ENCODE results near the gene GNB1. TPM values are rescaled to one million over a fixed set of nuclear protein-coding genes. Genes with fewer than 3 reads are reported as not detected.

GNB1 gene
- total and polyA plus RNA-seq, 4 donors = 114 to 338 (median 191) TPM

GRCh38 chr1:1754051-1754815 lies 136.7 kb downstream of the GNB1 start:
- Histone ChIP-seq H3K9ac (ENCODE audit: insufficient read depth in 1 of 2, low read length in 2 of 2) (no peak overlapping the region), H3K27me3 (ENCODE audit: control insufficient read depth in 3 of 3, insufficient read depth in 3 of 3, low read length in 2 of 3) (no peaks in the 10 kb centered on the region), H3K4me1 (ENCODE audit: control insufficient read depth in 5 of 5, insufficient read depth in 5 of 5, low read length in 5 of 5) (peaks cover 0 to 8% (median 0%) of the 10 kb centered on the region in 5 donors), H3K27ac (ENCODE audit: low read depth in 1 of 2, low read length in 1 of 2) (no peak overlapping the region), H3K36me3 (ENCODE audit: control insufficient read depth in 4 of 4, insufficient read depth in 4 of 4, low read length in 4 of 4) (peaks cover 4 to 56% (median 10%) of the 10 kb centered on the region in 4 donors), H3K4me3 (no peak overlapping the region), H3K9me3 (ENCODE audit: control insufficient read depth in 4 of 4, insufficient read depth in 3 of 4, low read length in 3 of 4) (no peaks in the 10 kb centered on the region)
- TF ChIP-seq CTCF (IDR thresholded peaks at IDR 0.05; ENCODE audit: control extremely low read depth, extremely low read depth) = no peak
- DNase-seq (no peak), ATAC-seq (ENCODE audit: insufficient read depth, low FRiP score) (no peak)
- WGBS, 2 donors = 94 to 95% methylated on average over 45 to 48 of the region's 49 CpGs

GRCh38 chr1:1753607-1754005 lies 137.3 kb downstream of the GNB1 start:
- TF ChIP-seq CTCF (IDR thresholded peaks at IDR 0.05; ENCODE audit: control extremely low read depth, extremely low read depth) = no peak
- Histone ChIP-seq H3K27ac (ENCODE audit: low read depth in 1 of 2, low read length in 1 of 2) (no peak overlapping the region), H3K4me3 (no peak overlapping the region), H3K4me1 (ENCODE audit: control insufficient read depth in 5 of 5, insufficient read depth in 5 of 5, low read length in 5 of 5) (peaks cover 0 to 5% (median 0%) of the 10 kb centered on the region in 5 donors), H3K9me3 (ENCODE audit: control insufficient read depth in 4 of 4, insufficient read depth in 3 of 4, low read length in 3 of 4) (no peaks in the 10 kb centered on the region), H3K27me3 (ENCODE audit: control insufficient read depth in 3 of 3, insufficient read depth in 3 of 3, low read length in 2 of 3) (no peaks in the 10 kb centered on the region), H3K36me3 (ENCODE audit: control insufficient read depth in 4 of 4, insufficient read depth in 4 of 4, low read length in 4 of 4) (peaks cover 4 to 54% (median 10%) of the 10 kb centered on the region in 4 donors), H3K9ac (ENCODE audit: insufficient read depth in 1 of 2, low read length in 2 of 2) (no peak overlapping the region)
- DNase-seq (no peak), ATAC-seq (ENCODE audit: insufficient read depth, low FRiP score) (no peak)
- WGBS, 2 donors = 94 to 95% methylated on average over 16 of the region's 16 CpGs

GRCh38 chr1:1752636-1753606 lies 138.0 kb downstream of the GNB1 start:
- DNase-seq (no peak), ATAC-seq (ENCODE audit: insufficient read depth, low FRiP score) (no peak)
- WGBS, 2 donors = 88% methylated on average over 34 to 37 of the region's 37 CpGs
- H3K36me3 ChIP-seq (ENCODE audit: control insufficient read depth in 4 of 4, insufficient read depth in 4 of 4, low read length in 4 of 4) = peaks cover 4 to 54% (median 10%) of the 10 kb centered on the region in 4 donors
- H3K9me3 ChIP-seq (ENCODE audit: control insufficient read depth in 4 of 4, insufficient read depth in 3 of 4, low read length in 3 of 4) = no peaks in the 10 kb centered on the region
- no peak for TF ChIP-seq CTCF (IDR thresholded peaks at IDR 0.05; ENCODE audit: control extremely low read depth, extremely low read depth)
- H3K9ac ChIP-seq (ENCODE audit: insufficient read depth in 1 of 2, low read length in 2 of 2) = no peak overlapping the region
- H3K27me3 ChIP-seq (ENCODE audit: control insufficient read depth in 3 of 3, insufficient read depth in 3 of 3, low read length in 2 of 3) = no peaks in the 10 kb centered on the region
- H3K27ac ChIP-seq (ENCODE audit: low read depth in 1 of 2, low read length in 1 of 2) = no peak overlapping the region
- no peak overlapping the region for H3K4me3 ChIP-seq
- H3K4me1 ChIP-seq (ENCODE audit: control insufficient read depth in 5 of 5, insufficient read depth in 5 of 5, low read length in 5 of 5) = peaks cover 0 to 3% (median 0%) of the 10 kb centered on the region in 5 donors

Data from lung (tissue), 12 donors.